SU-DHL-6 (cell line): ENCODE measurements around the gene RAET1G.
"Not testable (repeated sequence)": the region's sequence is repeated elsewhere in the genome, so short reads cannot be mapped to it uniquely, and the experiment has no call there.

ENCODE experiments used
- H2AFZ ChIP-seq: fragments of 200-600 bp; sonication (generic); 2 replicates; pipeline ENCODE4 v1.6.1; 2014; ENCODE audit warnings: low read depth, mild to moderate bottlenecking, moderate library complexity, mixed read lengths, antibody characterized with exemption, low read length; ENCODE audit not compliant: severe bottlenecking
- H3F3A ChIP-seq: fragments of 200-600 bp; shearing (Covaris generic); 2 replicates; pipeline ENCODE4 v1.6.0; 2016; ENCODE audit warnings: antibody characterized with exemption, mild to moderate bottlenecking; ENCODE audit not compliant: insufficient read depth
- H3K27ac ChIP-seq: fragments of 200-600 bp; sonication (generic); 2 replicates; pipeline ENCODE4 v1.5.1; 2016; ENCODE audit warnings: low read depth, mild to moderate bottlenecking, low read length, moderate library complexity, mixed read lengths
- H3K27me3 ChIP-seq: fragments of 200-600 bp; sonication (generic), shearing (Covaris generic); 2 replicates; pipeline ENCODE4 v1.6.0; 2014; ENCODE audit warnings: mild to moderate bottlenecking, low read length
- H3K36me3 ChIP-seq: fragments of 200-600 bp; sonication (generic); 2 replicates; pipeline ENCODE4 v1.6.1; 2014; ENCODE audit warnings: mild to moderate bottlenecking, low read length, mixed read lengths
- H3K4me2 ChIP-seq: fragments of 300-600, 200-600 bp; shearing (Covaris generic), sonication (generic); 2 replicates; pipeline ENCODE4 v1.6.0; 2014; ENCODE audit warnings: low read length, low read depth, mild to moderate bottlenecking; ENCODE audit not compliant: poor library complexity, severe bottlenecking
- H3K4me3 ChIP-seq: fragments of 200-600 bp; sonication (generic); 2 replicates; pipeline ENCODE4 v1.5.1; 2014; ENCODE audit warnings: antibody characterized with exemption, low read length, mild to moderate bottlenecking, mixed read lengths; ENCODE audit not compliant: insufficient read depth, poor library complexity, severe bottlenecking
- H3K79me2 ChIP-seq: fragments of 200-600 bp; sonication (generic); 2 replicates; pipeline ENCODE4 v1.6.1; 2014; ENCODE audit warnings: mild to moderate bottlenecking, low read length, moderate library complexity; ENCODE audit not compliant: insufficient read depth
- H3K9ac ChIP-seq: fragments of 200-600 bp; sonication (generic); 2 replicates; pipeline ENCODE4 v1.7.0; 2014; ENCODE audit warnings: mild to moderate bottlenecking, low read length
- H3K9me2 ChIP-seq: fragments of 200-600 bp; sonication (generic); replicated peaks from 2 replicates; pipeline ENCODE4 v1.6.1; 2014; ENCODE audit warnings: low read length; ENCODE audit not compliant: insufficient read depth
- H3K9me3 ChIP-seq: fragments of 200-600 bp; sonication (generic); 2 replicates; pipeline ENCODE4 v1.6.1; 2014; ENCODE audit warnings: low read length, mixed read lengths; ENCODE audit not compliant: insufficient read depth
- H4K20me1 ChIP-seq: fragments of 200-600 bp; sonication (generic); 2 replicates; pipeline ENCODE4 v1.6.1; 2014; ENCODE audit warnings: low read depth, mild to moderate bottlenecking, antibody characterized with exemption, low read length, moderate library complexity, mixed read lengths
- CTCF ChIP-seq: fragments of 200-600 bp; sonication (generic); IDR thresholded peaks from one replicate; pipeline ENCODE4 v1.5.1; 2017; ENCODE audit warnings: antibody characterized with exemption, mild to moderate bottlenecking, low read length, moderate library complexity; ENCODE audit not compliant: insufficient read depth, poor library complexity, severe bottlenecking
- EZH2phosphoT487 ChIP-seq: fragments of 200-600 bp; sonication (generic), shearing (Covaris generic); conservative IDR thresholded peaks from 2 replicates; pipeline ENCODE4 v1.6.1; 2018; ENCODE audit warnings: mild to moderate bottlenecking, antibody characterized with exemption, low read length, moderate library complexity, mixed read lengths

RAET1G gene

GRCh38 chr6:149950423-149950822, 27.5 kb upstream of the RAET1G start:
- Histone ChIP-seq H3K79me2 (no peaks in the 10 kb centered on the region), H3K27me3 (no peaks in the 10 kb centered on the region), H4K20me1 (no peaks in the 10 kb centered on the region), H3K9me2 (no peaks in the 10 kb centered on the region), H2AFZ (no peak overlapping the region), H3K9ac (no peak overlapping the region), H3K36me3 (no peaks in the 10 kb centered on the region), H3K4me3 (no peak overlapping the region), H3K4me2 (no peak overlapping the region), H3F3A (no peaks in the 10 kb centered on the region), H3K27ac (no peak overlapping the region), H3K9me3 (no peaks in the 10 kb centered on the region)
- TF ChIP-seq EZH2phosphoT487, result no peak
- no peak for TF ChIP-seq CTCF

- Histone ChIP-seq H3F3A (no peaks in the 10 kb centered on the region), H2AFZ (no peak overlapping the region), H3K36me3 (no peaks in the 10 kb centered on the region), H3K4me2 (no peak overlapping the region), H3K9ac (no peak overlapping the region), H3K9me2 (no peaks in the 10 kb centered on the region), H3K4me3 (no peak overlapping the region), H3K27ac (no peak overlapping the region), H3K27me3 (no peaks in the 10 kb centered on the region), H4K20me1 (no peaks in the 10 kb centered on the region), H3K79me2 (no peaks in the 10 kb centered on the region), H3K9me3 (no peaks in the 10 kb centered on the region)
- TF ChIP-seq CTCF (no peak), EZH2phosphoT487 (no peak)
These were observed 25.7 kb upstream of the RAET1G start for GRCh38 chr6:149948616-149949015.

GRCh38 chr6:149948011-149948410, 25.1 kb upstream of the RAET1G start:
- Histone ChIP-seq H3K4me2 (no peak overlapping the region), H3K36me3 (no peaks in the 10 kb centered on the region), H2AFZ (no peak overlapping the region), H4K20me1 (no peaks in the 10 kb centered on the region), H3K9me3 (no peaks in the 10 kb centered on the region), H3K9ac (no peak overlapping the region), H3F3A (no peaks in the 10 kb centered on the region), H3K4me3 (no peak overlapping the region), H3K9me2 (no peaks in the 10 kb centered on the region), H3K27me3 (no peaks in the 10 kb centered on the region), H3K79me2 (no peaks in the 10 kb centered on the region), H3K27ac (no peak overlapping the region)
- TF ChIP-seq CTCF, result no peak
- TF ChIP-seq EZH2phosphoT487, result no peak

- not testable (repeated sequence) for H3K9me2 ChIP-seq, H3K36me3 ChIP-seq, H3K27ac ChIP-seq, H4K20me1 ChIP-seq, H3K9ac ChIP-seq, H3K79me2 ChIP-seq, H3K9me3 ChIP-seq, H3F3A ChIP-seq, H2AFZ ChIP-seq, H3K4me2 ChIP-seq, H3K27me3 ChIP-seq, H3K4me3 ChIP-seq
These were observed 24.6 kb upstream of the RAET1G start for GRCh38 chr6:149947533-149947932.

GRCh38 chr6:149946631-149947030, 23.7 kb upstream of the RAET1G start:
- not testable (repeated sequence) for H3K27ac ChIP-seq, H3K9ac ChIP-seq, H3K79me2 ChIP-seq, H3F3A ChIP-seq, H3K9me2 ChIP-seq, H3K27me3 ChIP-seq, H4K20me1 ChIP-seq, H3K4me2 ChIP-seq, H2AFZ ChIP-seq, H3K36me3 ChIP-seq, H3K9me3 ChIP-seq, H3K4me3 ChIP-seq

GRCh38 chr6:149945276-149945675, 22.4 kb upstream of the RAET1G start:
- H3K36me3 ChIP-seq, H3K79me2 ChIP-seq, H3K9me3 ChIP-seq, H3K9me2 ChIP-seq, H3K27ac ChIP-seq, H3K4me3 ChIP-seq, H4K20me1 ChIP-seq, H3K27me3 ChIP-seq, H3F3A ChIP-seq, H3K4me2 ChIP-seq, H3K9ac ChIP-seq, H2AFZ ChIP-seq: not testable (repeated sequence)
